Stimulated activated CD4-positive, alpha-beta T cell treated with anti-CD3 and anti-CD28 coated beads, Interleukin-15, amount 100 ng/mL, for 24 hours (primary cell): ENCODE results near the gene RECQL5.
"Not testable (repeated sequence)": the region's sequence is repeated elsewhere in the genome, so short reads cannot be mapped to it uniquely, and the experiment has no call there.

ENCODE experiments used
- DNase-seq: peaks from one replicate; pipeline ENCODE4 v3.0.0-alpha.2; 2020

Gene RECQL5

GRCh38 chr17:75589919-75590303 lies 77.0 kb downstream of the RECQL5 start:
- no peak for DNase-seq

- peak; percentile 99 for DNase-seq
Measured at GRCh38 chr17:75589012-75589918, 77.7 kb downstream of the RECQL5 start.

- no peak for DNase-seq
Measured at GRCh38 chr17:75588596-75589011, 78.3 kb downstream of the RECQL5 start.

- DNase-seq, result peak; percentile 68
Measured at GRCh38 chr17:75587675-75588595, 79.0 kb downstream of the RECQL5 start, which contains the start of gene MYO15B. Gene MYO15B, plus strand, starts transcription at chr17:75587800. Its CDS starts 258 bp downstream, at chr17:75588058.

- DNase-seq, result no peak
Measured at GRCh38 chr17:75584849-75585175, 82.1 kb downstream of the RECQL5 start.

GRCh38 chr17:75583197-75583596 lies 83.8 kb downstream of the RECQL5 start:
- not testable (repeated sequence) for DNase-seq

GRCh38 chr17:75581121-75581725 lies 85.7 kb downstream of the RECQL5 start:
- peak; percentile 65 for DNase-seq
